Prostate gland (tissue), 2 donors: ENCODE results near the gene ZCCHC14. TPM values are rescaled to one million over a fixed set of nuclear protein-coding genes. Genes with fewer than 3 reads are reported as not detected.

ENCODE experiments used
- DNase-seq: peaks from one replicate; pipeline ENCODE4 v3.0.0-alpha.2; 2019; ENCODE audit warnings: low spot score
- H3K27ac ChIP-seq, 2 donors: fragments of 200-600 bp; sonication (generic); 2 replicates each; pipeline ENCODE4 v1.5.1; 2017 to 2019
- H3K27me3 ChIP-seq: fragments of 200-600 bp; sonication (generic); replicated peaks from 2 replicates; pipeline ENCODE4 v1.5.1; 2019; ENCODE audit not compliant: insufficient read depth
- H3K36me3 ChIP-seq, 2 donors: fragments of 200-600 bp; sonication (generic); 1 replicate in 1 of 2; 2 replicates in 1 of 2; pipeline versions ENCODE4 v1.5.1 to v1.8.1; 2017 to 2019
- H3K4me1 ChIP-seq: fragments of 200-600 bp; sonication (generic); replicated peaks from 2 replicates; pipeline ENCODE4 v1.5.1; 2019
- H3K4me3 ChIP-seq, 2 donors: fragments of 200-600 bp; sonication (generic); 2 replicates each; pipeline ENCODE4 v1.5.1; 2017 to 2019
- H3K9me3 ChIP-seq: fragments of 200-600 bp; sonication (generic); 2 replicates; pipeline ENCODE4 v1.5.1; 2017
- CTCF ChIP-seq, 4 experiments: fragments of 200-600 bp in 2 of 4; fragments of 450-650 bp in 2 of 4; sonication (generic) in 2 of 4; IDR thresholded peaks; 1 replicate in 3 of 4; 2 replicates in 1 of 4; pipeline ENCODE4 v1.5.1; 2016 to 2019; ENCODE audit warnings: antibody characterized with exemption in 4 of 4, mild to moderate bottlenecking in 2 of 4, moderate library complexity in 2 of 4
- POLR2A ChIP-seq: fragments of 450-650 bp; IDR thresholded peaks from one replicate; pipeline ENCODE4 v1.6.1; 2016; ENCODE audit warnings: antibody characterized with exemption, mild to moderate bottlenecking
- POLR2AphosphoS5 ChIP-seq: sonication (generic); formaldehyde crosslinking; IDR thresholded peaks from one replicate; pipeline ENCODE4 v1.6.1; 2017; ENCODE audit warnings: antibody characterized with exemption
- WGBS: methylation state at CpG from one replicate; pipeline ENCODE4 v1.1.5; 2018; 5-methylcytosine and 5-hydroxymethylcytosine counted together
- intact Hi-C: fragments of 100-400 bp; cut with DNase I; formaldehyde crosslinking; loops from one replicate; pipeline ENCODE4 v1.14.2; 2022
- total RNA-seq, 2 donors: library from RNA; depleted of rRNA; stranded (reverse); fragments of >200 nt; gene quantifications; one replicate each; pipeline ENCODE4 v1.1.0, GENCODE V29; 2016

Gene ZCCHC14
- total RNA-seq, 2 donors from 2014 or later: 14.9 to 55.7 TPM

- intact Hi-C loops: no loop called here
- WGBS: 42% methylated on average over 3 of the region's 3 CpGs
- TF ChIP-seq POLR2AphosphoS5 (no peak), POLR2A (no peak), CTCF (IDR thresholded peaks at IDR 0.05) (no peak)
Measured at GRCh38 chr16:87535457-87535854, 42.6 kb upstream of the ZCCHC14 start.

GRCh38 chr16:87534751-87535150 is 41.9 kb upstream of the ZCCHC14 start:
- DNase-seq: no peak
- H3K9me3 ChIP-seq: no peaks in the 10 kb centered on the region
- H3K27me3 ChIP-seq: no peaks in the 10 kb centered on the region
- TF ChIP-seq CTCF (IDR thresholded peaks at IDR 0.05) (no peak), POLR2A (no peak), POLR2AphosphoS5 (no peak)
- WGBS: 94% methylated on average over 9 of the region's 9 CpGs
- intact Hi-C loops: no loop called here
- no peaks in the 10 kb centered on the region for H3K36me3 ChIP-seq
- H3K4me1 ChIP-seq: no peaks in the 10 kb centered on the region
- no peak overlapping the region for H3K4me3 ChIP-seq
- H3K27ac ChIP-seq: no peak overlapping the region

More at GRCh38 chr16:87535457-87535854, 42.6 kb upstream of the ZCCHC14 start:
- Histone ChIP-seq H3K9me3 (no peaks in the 10 kb centered on the region), H3K4me1 (no peaks in the 10 kb centered on the region), H3K36me3 (no peaks in the 10 kb centered on the region), H3K27ac (no peak overlapping the region), H3K4me3 (no peak overlapping the region), H3K27me3 (no peaks in the 10 kb centered on the region)
- DNase-seq: no peak

- Histone ChIP-seq H3K27me3 (no peaks in the 10 kb centered on the region), H3K4me3 (no peak overlapping the region), H3K9me3 (no peaks in the 10 kb centered on the region), H3K4me1 (no peaks in the 10 kb centered on the region), H3K27ac (no peak overlapping the region), H3K36me3 (no peaks in the 10 kb centered on the region)
- DNase-seq: no peak
- TF ChIP-seq POLR2A (no peak), CTCF (IDR thresholded peaks at IDR 0.05) (no peak), POLR2AphosphoS5 (no peak)
- 78% methylated on average over 5 of the region's 5 CpGs for WGBS
- intact Hi-C loops: no loop called here
Measured at GRCh38 chr16:87534030-87534653, 41.3 kb upstream of the ZCCHC14 start.

GRCh38 chr16:87533061-87533460 is 40.2 kb upstream of the ZCCHC14 start:
- H3K36me3 ChIP-seq: no peaks in the 10 kb centered on the region
- intact Hi-C loops: no loop called here
- H3K9me3 ChIP-seq: no peaks in the 10 kb centered on the region
- no peaks in the 10 kb centered on the region for H3K4me1 ChIP-seq
- 93% methylated on average over 1 of the region's 1 CpG for WGBS
- TF ChIP-seq POLR2A: no peak
- TF ChIP-seq POLR2AphosphoS5: no peak
- no peak for TF ChIP-seq CTCF (IDR thresholded peaks at IDR 0.05)
- no peak for DNase-seq
- H3K4me3 ChIP-seq: no peak overlapping the region
- H3K27me3 ChIP-seq: no peaks in the 10 kb centered on the region
- no peak overlapping the region for H3K27ac ChIP-seq

- Histone ChIP-seq H3K27me3 (no peaks in the 10 kb centered on the region), H3K4me1 (no peaks in the 10 kb centered on the region), H3K9me3 (no peaks in the 10 kb centered on the region), H3K36me3 (no peaks in the 10 kb centered on the region), H3K4me3 (no peak overlapping the region), H3K27ac (no peak overlapping the region)
- 48% methylated on average over 3 of the region's 3 CpGs for WGBS
- no peak for TF ChIP-seq POLR2AphosphoS5
- no peak for TF ChIP-seq CTCF (IDR thresholded peaks at IDR 0.05)
- no peak for TF ChIP-seq POLR2A
- intact Hi-C loops: no loop called here
- DNase-seq: no peak
Measured at GRCh38 chr16:87531418-87531817, 38.6 kb upstream of the ZCCHC14 start.
